Fibroblast of the aortic adventitia (primary cell): ENCODE results near the gene FAM171A1. TPM values are rescaled to one million over a fixed set of nuclear protein-coding genes. Genes with fewer than 3 reads are reported as not detected.
"Not testable (repeated sequence)": the region's sequence is repeated elsewhere in the genome, so short reads cannot be mapped to it uniquely, and the experiment has no call there.

Experiments
- DNase-seq: peaks from one replicate; pipeline ENCODE4 v3.0.0-alpha.2; 2010; ENCODE audit warnings: low read depth
- H3K4me3 ChIP-seq: 2 replicates; pipeline ENCODE4 v1.5.1; 2011; ENCODE audit warnings: low read depth, mild to moderate bottlenecking, control low read depth, low read length, moderate library complexity
- CTCF ChIP-seq: IDR thresholded peaks from 2 replicates; pipeline ENCODE4 v1.5.1; 2011; ENCODE audit warnings: mild to moderate bottlenecking, low read length, control low read depth, inconsistent platforms; ENCODE audit not compliant: insufficient read depth
- total RNA-seq: library from RNA; depleted of rRNA; stranded (reverse); fragments of >200 nt; gene quantifications from 2 replicates; pipeline ENCODE4 v1.2.3, GENCODE V29; 2012; ENCODE audit warnings: low replicate concordance

FAM171A1 gene
- 32.9 and 43.6 TPM in 2 replicates for total RNA-seq

- peak within 1 kb of the TSS; percentile 76 for H3K4me3 ChIP-seq
- DNase-seq, result peak; percentile 27
- peak; percentile 8 for TF ChIP-seq CTCF
These were observed at the start of gene FAM171A1 for GRCh38 chr10:15370856-15371701. FAM171A1 (minus strand) TSS chr10:15371289; CDS start chr10:15371052, 237 bp downstream.

- H3K4me3 ChIP-seq, result no peak overlapping the region
- no peak for TF ChIP-seq CTCF
- DNase-seq, result no peak
These were observed 49.8 kb upstream of the FAM171A1 start for GRCh38 chr10:15420858-15421257.

DNA sequence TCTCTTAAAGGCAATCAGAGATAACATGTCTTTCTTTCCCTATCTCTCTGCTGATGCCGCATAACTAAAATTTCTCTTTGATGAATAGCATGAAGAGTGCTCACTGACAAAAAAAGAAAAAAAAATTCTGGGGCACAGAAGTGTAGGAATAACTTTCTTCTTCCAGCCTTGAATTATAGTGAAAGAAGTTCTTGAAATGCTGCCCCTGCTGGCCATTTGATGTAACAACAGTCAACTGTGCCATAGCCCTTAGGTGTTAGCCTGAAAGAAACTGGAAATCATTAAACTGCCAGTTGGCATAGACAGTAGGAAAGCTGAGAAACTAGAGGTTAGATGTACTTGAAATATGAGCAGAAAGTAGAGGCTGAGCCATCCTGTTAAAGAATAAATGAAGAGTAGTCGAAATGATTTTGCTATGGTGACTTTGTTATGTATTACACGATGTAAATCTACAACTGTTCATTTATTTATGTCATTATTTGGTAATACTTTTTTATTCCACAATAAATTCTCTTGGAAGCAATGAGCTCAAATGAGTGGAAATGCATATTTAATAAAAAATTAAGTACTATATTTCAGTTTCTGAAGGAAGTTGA is 48.3 kb upstream of the FAM171A1 start:
- DNase-seq, result peak; percentile 63
- no peak overlapping the region for H3K4me3 ChIP-seq
- peak; percentile 82 for TF ChIP-seq CTCF

- no peak overlapping the region for H3K4me3 ChIP-seq
- DNase-seq, result no peak
- TF ChIP-seq CTCF, result no peak
These were observed 44.9 kb upstream of the FAM171A1 start for GRCh38 chr10:15416034-15416433.

DNA sequence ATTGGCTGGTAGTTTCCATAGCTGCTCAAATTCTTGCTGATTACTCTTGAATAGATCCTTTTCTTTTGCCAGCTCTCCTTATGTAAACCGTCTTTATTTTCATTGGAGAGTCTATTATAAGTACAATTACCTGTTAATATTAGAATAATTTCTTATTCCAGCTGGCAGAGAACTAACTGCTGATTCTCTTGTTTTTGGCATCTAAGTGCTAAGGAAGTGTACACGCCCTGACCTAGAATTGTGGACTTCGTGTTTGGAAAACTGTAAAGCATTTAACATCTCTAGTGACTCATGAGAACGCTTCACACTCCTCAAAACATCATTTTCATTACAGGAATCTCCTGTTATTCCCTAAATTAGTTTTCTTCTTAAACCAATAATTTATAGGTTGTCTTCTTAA is 39.9 kb upstream of the FAM171A1 start:
- DNase-seq, result no peak
- H3K4me3 ChIP-seq, result no peak overlapping the region
- TF ChIP-seq CTCF, result no peak

- not testable (repeated sequence) for DNase-seq, H3K4me3 ChIP-seq
These were observed 38.3 kb upstream of the FAM171A1 start for GRCh38 chr10:15409350-15409749.

GRCh38 chr10:15408557-15408956 is 37.5 kb upstream of the FAM171A1 start:
- no peak for TF ChIP-seq CTCF
- DNase-seq, result no peak
- H3K4me3 ChIP-seq, result no peak overlapping the region
